ENCODE data around the gene MPHOSPH9.
"Not testable (repeated sequence)": the region's sequence is repeated elsewhere in the genome, so short reads cannot be mapped to it uniquely, and the experiment has no call there.

MPHOSPH9 gene

DNA sequence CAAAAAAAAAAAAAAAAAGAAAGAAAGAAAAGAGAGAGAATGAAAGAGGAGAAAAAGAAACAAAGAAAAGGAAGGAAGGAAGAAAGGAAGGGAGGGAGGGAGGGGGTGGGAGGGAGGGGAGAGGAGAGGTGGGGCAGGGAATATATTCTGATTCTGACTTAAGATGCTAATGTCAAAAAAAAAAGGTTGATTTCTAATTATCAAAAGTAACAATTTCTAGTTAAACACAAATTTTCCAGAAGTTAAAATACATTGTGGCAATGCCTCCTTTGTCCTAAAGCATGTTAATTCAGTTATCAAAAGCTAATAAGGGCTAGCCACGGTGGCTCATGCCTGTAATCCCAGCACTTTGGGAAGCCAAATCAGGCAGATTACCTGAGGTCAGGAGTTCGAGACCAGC is 7.5 kb downstream of the MPHOSPH9 start:
- no peak for DNase-seq

DNA sequence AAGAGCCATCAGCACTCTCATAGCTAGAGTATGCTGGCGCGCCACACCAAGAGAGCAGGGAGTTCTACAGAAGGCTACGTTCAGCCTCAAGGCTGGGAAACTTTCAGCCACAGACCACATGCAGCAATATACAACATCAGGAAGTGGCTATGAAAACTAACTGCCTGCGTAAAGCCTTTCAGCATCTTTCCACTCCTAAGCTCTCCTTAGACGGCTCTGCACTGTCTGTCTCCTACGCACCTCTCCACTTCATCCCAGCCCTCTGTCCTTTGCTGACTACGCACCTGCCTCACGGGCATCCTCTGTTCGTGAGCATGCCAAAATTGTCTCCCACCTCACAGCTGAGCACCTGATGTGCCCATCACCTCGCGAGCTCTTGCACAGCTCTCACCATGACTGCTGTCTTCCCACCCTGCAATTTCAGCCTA is 9.7 kb downstream of the MPHOSPH9 start:
- no peak for DNase-seq

DNA sequence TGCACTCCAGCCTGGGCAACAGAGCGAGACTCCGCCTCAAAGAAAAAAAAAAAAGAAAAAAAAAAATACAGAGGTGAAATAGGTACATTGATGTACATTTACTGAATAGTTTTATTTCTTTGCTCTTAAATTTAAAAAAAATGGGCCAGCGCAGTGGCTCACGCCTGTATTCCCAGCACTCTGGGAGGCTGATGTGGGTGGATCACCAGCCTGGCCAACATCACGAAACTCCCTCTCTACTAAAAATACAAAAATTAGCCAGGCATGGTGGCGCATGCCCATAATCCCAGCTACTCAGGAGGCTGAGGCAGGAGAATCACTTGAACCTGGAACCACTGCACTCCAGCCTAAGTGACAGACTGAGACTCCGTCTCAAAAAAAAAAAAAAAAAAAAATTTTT is 25.1 kb downstream of the MPHOSPH9 start:
- not testable (repeated sequence) for DNase-seq

DNA sequence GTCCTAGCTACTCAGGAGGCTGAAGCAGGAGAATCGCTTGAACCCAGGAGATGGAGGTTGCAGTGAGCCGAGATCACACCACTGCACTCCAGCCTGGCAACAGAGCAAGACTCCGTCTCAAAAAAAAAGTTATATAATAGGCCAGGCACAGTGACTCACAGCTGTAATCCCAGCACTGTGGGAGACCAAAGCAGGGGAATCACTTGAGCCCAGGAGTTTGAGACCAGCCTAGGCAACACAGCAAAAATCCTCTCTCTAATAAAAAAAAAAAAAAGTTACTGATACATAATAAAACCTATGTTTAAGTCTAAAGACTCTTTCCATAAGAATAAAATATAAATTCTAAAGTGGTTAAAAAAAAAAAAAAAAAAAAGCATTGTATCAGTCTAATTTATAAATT is 26.1 kb downstream of the MPHOSPH9 start:
- not testable (repeated sequence) for DNase-seq

DNA sequence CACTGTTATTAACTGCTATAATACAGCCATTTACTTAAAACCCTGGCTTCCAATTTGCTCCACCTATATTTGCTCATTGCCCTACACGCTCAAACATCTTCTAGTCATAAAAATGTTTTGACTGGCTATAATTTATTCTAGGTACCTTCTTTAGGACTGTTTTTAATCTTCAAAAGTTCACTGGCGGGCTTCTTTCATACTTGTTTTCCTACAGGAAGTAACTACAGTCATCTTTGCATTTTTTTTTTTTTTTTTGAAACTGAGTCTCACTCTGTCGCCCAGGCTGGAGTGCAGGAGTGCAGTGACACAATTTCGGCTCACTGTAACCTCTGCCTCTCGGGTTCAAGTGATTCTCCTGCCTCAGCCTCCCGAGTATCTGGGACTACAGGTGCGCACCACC is 32.5 kb downstream of the MPHOSPH9 start:
- no peak for DNase-seq

DNA sequence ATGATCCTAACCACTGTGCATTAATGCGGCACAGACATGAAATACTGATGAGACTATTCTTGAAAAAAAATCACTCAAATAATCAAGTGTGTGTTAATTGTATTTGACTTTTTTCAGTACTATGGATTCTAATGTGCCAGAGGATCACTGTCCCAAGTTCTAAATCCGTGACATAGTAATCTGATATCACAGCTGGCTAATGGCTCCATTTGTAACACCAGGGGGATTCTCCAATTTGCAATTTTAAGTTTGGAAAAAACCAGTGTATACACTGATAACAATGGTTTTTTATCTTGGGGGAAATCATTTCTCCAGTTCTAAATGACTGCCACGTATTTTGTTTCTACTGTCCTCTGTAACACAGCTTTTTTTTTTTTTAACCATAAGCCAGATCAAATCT is 33.0 kb downstream of the MPHOSPH9 start:
- no peak for DNase-seq

DNA sequence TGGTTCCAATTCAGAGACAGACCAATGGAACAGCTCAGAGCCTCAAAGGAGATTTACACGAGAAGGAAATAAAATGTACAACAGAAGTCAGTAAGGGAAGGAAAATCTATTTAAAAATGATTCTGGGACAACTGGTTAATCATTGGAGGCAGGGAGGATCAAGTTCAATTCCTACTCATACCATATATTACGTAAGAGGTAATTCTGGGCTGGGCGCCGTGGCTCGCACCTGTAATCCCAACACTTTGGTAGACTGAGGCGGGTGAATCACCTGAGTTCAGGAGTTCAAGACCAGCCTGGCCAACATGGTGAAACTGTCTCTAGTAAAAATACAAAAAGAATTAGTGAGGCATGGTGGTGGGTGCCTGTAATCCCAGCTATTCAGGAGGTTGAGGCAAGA is 45.3 kb downstream of the MPHOSPH9 start:
- DNase-seq: no peak

DNA sequence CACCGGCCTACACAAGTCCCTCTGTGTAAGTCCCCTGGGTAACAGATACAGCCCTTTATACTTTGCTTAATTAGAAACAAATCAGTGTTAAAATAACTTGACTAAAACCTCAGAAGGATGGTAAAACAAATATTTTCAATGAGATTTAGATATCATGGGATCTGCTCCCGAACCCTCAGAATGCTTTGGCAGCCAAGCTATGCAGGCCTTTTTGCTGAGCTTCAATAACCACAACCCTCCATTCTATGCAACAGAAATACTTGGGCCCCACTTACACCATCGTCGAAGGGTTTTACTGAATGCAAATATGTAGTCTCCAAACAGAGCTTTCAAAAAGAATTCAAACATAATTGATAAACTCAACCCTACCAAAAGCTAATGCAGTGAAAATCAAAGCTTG is 52.8 kb downstream of the MPHOSPH9 start:
- no peak for DNase-seq

DNA sequence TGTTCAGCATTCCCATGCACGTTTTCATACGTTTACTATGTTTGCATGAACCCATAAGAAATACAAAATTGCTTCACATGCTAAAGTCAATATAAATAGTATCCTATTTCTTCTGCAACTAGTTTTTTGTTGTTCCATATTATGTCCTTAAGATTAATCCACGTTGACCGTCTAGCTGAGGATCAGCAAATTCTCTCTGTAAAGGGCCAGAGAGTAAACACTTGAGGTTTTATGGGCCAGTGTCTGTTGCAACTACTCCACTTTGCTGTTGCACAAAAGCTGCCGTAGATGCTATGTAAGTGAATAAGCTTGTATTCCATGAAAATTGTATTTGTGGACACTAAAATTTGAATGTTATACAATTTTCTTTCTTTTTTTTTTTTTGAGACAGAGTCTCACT is 61.0 kb downstream of the MPHOSPH9 start:
- no peak for DNase-seq

DNA sequence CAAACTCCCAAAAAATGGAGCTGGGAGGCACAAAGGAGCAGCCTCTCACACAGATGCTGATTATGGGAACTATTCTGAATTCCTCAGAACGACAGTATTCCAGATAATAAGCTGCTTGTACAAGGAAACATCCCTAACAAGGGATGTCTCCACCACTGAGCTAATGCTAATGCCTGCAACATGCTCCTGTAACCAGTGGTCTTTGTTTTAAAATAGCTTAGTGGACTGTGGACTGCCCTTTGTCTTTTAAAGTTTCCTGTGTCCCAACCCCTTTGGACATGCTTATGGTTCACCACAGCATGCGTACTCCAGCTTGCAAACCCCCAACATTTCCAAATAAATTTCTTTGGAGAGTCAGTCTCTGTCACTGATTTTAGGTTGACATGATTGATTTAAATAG is 65.6 kb downstream of the MPHOSPH9 start:
- DNase-seq: no peak

DNA sequence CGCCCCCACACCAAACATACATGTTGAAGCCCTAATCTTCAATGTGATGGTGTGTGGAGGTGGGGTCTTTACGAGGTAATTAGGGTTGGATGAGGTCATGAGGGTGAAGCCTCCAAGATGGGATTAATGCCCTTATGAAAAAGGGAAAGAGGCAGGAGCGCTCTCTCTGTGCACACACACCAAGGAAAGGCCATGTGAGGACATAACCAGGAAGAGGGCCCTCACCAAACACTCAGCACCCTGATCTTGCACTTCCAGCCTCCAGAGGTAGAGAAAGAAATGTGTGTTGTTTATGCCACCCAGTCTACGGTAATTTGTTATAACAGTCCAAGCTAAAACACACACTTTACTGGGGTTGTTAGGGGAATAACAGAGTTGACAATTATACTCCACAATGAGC is 67.4 kb downstream of the MPHOSPH9 start:
- no peak for DNase-seq

DNA sequence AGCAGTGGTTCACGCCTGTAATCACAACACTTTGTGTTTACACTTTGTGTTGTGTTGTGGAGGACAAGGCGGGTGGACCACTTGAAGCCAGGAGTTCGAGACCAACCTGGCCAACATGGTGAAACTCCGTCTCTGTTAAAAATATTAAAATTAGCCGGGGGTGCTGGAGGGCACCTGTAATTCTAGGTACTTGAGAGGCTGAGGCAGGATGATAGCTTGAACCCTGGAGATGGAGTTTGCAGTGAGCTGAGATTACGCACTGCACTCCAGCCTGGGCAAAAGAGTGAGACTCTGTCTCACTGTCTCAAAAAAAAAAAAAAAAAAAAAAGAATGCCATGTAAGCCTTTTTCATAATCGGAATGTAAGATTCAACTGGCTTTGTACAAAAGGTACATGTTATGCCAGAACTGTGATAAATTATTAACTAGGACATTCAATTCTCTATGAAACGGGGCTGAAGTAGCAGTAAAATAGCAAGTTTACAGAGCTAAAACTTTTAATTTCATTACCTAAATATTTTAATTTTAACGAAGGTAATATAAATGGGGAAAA is 68.2 kb downstream of the MPHOSPH9 start:
- DNase-seq: no peak

DNA sequence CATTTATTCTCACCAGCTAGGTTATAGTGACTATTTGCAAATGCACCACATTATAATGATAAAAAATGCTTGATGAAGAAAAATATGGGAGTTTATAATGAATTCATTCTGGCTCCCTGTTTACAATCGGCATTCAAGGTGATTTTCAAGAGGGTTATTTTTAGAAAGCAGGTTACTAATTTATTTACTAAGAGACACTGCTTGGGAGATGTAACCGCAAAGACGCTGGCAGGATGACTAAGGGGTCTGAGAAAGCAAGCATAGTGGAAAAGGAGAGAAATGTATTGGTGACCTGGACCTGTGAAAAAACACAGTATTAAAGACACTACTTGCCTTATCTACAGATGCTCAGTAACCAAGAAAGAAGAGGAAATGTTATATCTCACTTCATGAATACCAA is 68.7 kb downstream of the MPHOSPH9 start:
- no peak for DNase-seq

DNA sequence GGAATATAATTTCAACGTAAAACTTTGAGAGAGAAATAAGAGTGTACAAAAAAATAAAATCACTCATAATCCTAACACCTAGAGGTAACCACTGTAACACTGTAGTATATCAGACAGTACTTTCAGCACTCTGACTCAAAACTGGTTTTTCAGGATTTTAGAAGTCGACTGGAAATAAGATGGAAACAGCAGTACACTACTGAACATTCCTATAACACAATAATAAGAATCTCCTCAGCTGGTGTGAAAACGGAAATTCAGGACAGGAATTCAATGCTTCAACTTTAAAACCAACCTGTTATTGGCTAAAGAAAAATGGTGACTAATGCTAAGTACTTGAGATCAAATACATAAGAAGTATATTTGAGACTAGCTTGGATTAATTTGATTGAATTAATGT is 69.7 kb downstream of the MPHOSPH9 start:
- no peak for DNase-seq

DNA sequence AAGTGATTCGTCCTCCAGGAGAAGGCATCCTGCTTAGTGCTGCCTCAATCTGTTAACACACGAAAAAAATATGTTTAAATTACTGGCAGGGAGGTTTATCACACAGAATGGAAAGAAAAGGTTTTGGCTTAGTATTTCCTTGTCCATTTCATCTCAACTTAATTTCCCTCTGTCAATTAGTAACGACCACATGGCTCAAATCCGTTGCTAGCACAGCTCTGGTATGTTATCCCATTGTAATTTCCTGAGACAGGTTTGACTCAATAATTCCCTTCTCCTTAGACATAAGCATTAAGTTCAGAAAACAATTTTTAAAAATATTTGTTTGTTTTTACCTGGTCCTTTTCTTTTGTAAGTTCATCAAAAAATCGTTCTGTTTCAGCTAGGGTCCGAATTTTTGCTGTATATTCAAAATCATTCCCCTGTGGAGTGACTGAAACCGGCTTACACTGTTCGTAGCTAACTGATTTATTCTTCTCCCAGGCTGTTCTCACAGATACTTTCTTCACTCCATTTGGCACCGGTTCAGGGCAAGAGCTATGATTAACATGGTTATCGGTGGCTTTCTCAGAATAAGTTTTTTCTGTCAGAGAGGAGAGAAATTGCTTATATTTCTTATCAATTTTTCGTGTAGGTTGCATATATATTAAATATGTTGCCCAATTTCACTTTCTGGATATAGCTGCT is 72.0 kb downstream of the MPHOSPH9 start:
- DNase-seq: no peak

DNA sequence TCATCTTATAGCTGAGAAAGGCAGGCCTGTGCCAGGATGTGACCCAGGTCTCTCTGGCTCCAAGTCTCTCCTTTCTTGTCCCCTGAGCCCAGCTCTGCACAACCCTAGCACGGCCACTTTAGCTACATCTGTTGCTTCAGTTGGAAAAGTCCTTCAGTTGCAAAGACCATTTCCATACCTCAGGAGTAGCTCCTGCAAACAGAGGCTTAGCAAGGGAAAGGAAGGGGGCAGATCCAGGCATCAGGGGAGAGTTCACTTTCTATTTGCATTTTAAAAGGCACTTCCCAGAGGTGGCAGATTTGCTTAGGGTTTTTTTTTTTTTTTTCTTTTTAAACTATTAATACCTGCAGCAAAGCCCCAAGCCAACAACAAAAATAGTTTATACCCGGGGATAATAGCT is 79.0 kb downstream of the MPHOSPH9 start:
- no peak for DNase-seq

DNA sequence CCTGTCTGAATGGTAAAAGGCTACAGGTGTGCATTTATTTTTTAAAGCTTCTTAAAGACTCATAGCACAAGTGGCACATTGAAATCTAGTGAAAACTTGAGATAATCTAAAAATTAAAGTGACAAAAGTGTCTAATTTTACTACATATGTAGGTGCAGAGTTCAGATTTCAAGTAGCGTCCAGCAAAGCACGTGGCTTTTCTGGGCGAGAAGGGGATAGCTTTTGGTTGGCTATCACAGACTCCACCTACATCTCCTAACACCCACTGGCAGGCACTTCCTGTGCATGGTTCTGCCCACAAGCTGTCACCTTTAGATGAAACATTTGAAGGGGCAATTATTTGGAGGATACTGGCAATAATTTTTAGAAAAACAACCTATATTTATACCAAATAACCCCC is 80.1 kb downstream of the MPHOSPH9 start:
- no peak for DNase-seq

DNA sequence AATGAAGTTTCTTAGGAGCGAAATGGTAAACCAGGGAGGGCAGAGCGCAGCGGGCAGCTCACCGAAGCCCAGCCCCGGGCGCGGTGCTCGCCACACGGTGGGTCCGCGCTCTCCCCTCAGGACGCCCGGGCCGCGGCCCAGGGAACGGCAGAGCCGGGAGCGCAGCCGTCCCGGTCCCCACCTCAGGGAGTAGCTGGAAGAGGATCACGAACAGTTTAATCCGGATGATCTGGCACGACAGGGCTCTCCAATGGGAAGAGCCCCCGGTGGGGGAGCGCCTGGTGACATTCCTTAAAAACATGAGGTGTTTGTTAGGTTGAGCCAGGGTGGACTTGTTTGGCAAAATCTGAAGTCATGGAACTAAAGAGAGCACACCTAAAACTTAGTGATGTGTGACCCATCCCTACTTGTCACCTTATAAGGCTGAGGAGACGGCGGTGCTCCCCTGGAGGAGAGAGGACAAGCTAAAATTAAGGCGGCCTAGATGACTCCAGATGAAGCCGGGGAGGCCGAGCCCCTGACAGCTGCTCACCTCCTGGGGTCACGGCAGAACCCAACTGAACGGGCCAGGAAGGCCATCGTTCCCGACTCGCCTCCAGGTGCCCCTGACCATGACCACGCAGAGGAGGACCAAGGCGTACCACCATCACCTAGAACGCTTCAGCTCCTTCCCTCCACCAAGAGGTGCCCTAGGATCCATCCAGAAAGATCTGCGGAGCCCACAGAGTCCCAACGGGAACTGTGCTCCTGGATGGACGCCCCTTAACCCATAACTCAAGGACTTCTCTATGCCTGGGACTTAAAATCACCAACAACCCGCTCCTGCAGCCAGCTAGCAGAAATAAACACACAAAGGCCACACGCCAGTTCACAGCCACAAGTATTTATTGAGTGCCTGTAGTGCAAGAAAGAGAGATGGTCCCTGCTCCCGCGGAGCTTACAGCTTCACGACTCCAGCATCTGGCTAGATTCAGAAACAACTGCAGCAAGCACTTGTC is 81.2 kb downstream of the MPHOSPH9 start:
- DNase-seq: no peak

DNA sequence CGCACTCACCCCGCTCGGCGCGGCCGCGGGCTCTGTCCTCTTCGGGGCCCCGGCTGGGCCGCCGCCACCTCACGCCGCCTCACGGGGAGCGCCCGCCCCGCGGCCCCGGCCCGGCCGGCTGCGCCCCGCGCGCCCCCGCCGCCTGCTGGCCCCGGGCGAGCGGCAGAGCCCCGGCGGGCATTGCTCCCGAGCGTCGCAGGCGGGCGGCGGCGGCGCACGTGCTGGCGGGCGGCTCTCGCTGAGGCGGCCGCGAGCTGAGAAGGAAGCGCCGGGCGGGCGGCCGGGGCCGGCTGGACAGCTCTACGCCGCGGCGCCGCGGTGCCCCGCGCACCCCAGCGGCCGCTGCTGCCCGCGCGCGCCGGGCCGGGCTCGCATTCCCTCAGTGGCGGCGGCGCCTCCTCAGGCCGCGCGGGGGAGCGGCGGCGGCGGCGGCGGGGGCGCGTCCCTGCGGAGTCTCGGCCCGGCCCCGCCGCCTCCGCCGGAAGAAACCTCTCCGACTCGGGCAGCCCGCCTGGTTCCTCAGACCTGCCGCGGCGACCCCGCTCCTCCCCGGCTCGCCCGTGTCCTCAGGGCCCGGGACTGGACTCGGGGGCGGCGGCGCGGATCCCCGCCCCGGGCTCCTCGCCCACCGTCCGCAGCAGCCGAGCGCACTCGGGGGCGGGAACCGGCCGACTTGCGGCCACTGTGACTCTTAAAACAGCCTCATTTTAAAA is 82.0 kb downstream of the MPHOSPH9 start, which contains the start of gene PITPNM2:
TSS of gene PITPNM2 (minus strand) at position 347 of the 713 bp plus-strand sequence. CDS start 116,500 bp downstream, outside the sequence.
- DNase-seq: no peak

DNA sequence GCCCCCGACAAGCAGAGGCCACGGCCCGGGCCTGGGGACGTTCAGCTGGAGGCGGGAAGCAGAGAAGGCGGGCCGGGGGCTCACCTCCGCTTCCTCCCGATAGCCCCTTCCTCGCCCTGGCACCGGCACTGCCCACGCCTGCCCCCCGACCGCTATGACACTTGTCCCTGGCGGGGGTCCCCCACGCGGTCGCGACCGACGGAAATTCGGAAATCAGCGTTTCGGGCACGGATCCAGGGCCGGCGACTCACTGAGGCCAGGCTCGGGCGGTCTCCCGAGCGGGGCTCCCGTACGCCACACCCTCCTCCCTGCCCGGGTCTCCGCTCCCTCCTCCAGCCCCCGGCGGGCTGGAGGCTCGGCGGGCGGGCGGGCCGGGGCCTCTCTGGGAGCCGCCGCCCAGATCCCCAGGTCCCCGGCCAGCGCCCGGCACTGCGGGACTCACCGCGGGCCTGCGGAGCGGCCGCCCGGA is 82.6 kb downstream of the MPHOSPH9 start:
- DNase-seq: no peak

DNA sequence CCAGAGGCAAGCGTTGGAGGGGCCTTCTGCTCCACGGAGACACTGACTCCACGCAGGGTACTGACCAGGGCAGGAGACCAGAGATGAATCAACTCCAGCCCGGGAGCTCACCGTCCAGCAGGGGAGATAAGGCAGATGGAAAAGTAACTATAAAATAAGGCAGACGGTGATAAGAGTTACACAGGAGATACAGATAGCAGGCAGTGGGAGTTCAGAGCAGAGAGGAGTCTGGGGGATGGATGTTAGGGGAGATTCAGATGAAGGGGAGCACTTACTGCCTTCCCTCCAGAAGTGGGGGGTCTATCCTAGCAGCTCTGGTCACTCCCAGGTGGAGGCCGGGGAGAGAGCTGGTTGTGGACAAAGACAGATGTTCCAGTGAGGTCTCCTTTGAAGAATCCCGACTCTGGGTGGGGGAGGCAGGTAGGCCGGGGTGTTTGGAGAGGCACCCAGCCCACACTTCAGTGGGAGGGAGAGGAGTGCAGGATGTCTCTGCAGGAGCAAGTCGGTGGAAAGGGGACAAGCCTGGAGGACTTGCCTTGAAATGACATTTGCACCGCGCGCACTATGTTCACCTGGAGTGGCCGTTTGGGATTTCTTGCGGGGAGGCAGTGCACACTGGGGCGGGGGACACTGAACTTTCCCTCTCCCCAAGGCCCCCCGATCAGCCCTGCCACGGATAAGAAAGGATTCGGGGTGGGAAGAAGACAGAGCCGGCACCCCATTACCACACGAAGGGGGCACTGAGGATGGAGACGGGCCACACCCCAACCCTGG is 83.3 kb downstream of the MPHOSPH9 start:
- DNase-seq: no peak

DNA sequence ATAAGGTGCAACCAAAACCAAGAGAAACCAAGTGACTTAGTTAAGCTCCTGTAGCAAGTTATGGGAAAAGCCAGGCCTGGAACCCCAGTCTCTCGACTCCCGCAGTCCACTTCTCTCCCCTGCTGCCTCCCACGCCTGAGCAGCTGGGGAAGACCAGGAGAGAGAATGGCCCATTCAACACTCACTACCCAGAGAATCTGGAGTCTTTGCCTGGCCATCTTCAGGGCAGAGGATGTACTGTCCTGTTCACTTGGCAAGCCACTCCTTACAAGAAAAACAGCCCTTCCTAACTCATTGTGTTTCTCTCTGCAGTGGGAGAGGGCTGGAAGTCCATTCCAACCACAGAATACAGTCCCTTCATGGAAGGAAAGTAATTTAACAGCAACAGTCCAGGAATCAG is 83.9 kb downstream of the MPHOSPH9 start:
- DNase-seq: no peak
